ENCODE data around the gene RTN4.

Gene RTN4

GRCh38 chr2:54968561-54969218, 81.6 kb downstream of the RTN4 start:
- no peak for DNase-seq (ENCODE audit: low read depth in 2 of 2)

- DNase-seq (ENCODE audit: low read depth in 2 of 2), result no peak
These were observed 82.4 kb downstream of the RTN4 start for GRCh38 chr2:54967759-54968365.

DNA sequence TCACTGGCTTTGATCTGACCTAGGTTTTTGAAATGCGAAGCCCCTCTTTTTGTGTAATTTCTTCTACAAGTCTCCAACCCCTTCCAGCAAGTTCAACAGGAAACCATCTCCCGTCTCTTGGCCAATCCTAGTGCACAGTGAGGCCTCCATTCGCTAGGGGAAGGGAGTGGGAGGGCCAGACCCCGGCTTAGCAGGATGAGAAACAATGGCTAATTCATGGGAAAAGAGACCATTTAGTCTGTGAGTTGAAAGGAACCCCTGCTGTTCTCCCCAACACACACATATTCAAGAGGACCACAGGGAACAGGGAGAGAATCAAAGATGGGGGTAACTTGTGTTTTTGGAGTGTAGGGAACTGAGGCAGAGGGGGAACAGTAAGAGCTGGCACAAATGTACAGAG, 83.0 kb downstream of the RTN4 start:
- no peak for DNase-seq (ENCODE audit: low read depth in 2 of 2)

DNA sequence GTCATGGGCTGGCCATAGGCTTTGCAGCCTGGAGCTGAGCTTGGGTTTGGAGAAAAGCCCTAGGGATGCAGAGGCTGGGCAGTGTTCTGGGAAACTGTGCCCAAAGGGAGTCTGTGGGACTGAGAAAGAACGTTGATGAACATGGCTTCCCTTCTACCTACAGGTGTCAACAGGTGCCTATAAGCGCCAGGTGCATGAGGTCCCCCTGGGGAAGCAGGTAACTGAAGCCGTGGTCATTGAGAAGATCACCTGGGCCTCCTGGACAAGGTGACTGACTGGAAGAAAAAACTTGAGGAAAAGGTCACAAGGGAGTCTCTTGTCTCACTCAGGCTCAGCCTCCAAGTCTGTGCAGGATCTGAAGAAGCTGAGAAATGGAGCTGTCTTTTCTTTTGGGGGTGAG, 83.4 kb downstream of the RTN4 start:
- no peak for DNase-seq (ENCODE audit: low read depth in 2 of 2)

DNA sequence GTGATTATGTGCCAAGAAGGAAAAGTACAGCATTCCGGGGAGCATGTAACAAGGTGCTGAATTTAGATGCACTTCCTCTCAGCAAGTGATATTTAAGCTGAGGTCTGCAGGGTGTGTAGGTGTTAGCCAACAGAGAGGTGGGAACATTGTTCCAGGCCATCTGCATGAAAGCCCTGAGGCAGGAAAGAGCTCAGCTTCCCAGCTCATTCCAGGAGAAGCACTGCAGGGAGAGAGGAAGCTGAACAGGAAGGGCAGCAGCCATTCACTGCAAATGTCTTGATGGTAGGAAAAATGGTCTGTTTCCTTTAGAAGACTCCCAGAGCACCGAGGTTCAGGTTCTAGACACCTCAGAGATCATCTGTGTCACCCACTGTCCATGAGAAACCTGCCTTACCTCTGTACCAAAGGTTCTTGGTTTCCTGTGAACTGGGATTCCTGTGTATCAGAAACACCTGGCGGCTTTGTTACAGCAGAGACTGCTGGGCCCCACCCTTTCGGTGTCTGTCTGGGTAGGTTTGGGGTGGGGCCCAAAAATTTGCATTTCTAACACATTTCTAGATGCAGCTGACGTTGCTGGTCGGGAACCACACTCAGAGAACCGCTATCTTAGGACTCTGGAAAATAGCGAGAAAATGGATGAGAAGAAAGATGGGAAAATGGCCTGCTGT, 84.0 kb downstream of the RTN4 start:
- no peak for DNase-seq (ENCODE audit: low read depth in 2 of 2)

GRCh38 chr2:54965425-54965824, 84.8 kb downstream of the RTN4 start:
- DNase-seq (ENCODE audit: low read depth in 2 of 2), result no peak

DNA sequence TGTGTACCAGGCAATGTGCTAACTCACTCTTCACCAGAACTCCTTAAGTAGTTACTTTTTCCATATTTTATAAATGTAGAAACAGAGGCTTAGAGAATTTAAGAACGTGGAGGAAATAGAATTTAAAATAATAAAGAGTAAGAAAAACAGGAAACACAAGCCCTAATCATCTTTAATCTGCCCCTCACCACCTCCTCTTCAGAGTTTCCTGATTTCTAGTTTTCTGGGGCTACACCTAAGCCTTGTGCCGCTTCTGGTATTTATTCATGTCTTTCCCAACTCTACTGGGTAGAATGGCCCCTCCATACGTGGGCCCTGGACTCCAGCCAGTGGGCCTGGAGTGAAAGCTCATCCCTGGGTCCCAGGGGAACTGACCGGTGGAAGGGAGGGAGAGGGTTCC, 85.4 kb downstream of the RTN4 start:
- DNase-seq (ENCODE audit: low read depth in 2 of 2), result no peak

- no peak for DNase-seq (ENCODE audit: low read depth in 2 of 2)
These were observed 86.0 kb downstream of the RTN4 start for GRCh38 chr2:54964271-54964670.

DNA sequence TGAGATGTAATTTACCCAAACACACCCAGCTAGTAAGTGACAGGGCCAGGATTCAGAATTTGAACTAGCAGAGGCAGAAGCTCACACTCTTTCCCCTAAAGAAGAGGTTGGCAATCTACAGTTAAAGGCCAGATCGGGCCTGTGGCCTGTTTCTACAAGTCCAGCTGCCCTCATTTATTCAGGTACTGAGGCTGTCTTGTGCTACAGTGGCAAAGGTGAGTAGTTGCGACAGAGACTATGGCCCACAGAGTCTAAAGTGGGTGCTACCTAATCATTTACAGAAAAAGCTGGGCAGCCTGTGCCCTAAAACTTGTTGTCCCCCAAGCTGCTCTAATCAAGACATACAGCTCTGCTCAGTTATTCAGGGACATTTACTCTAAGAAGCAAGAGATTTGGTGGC, 86.8 kb downstream of the RTN4 start:
- DNase-seq (ENCODE audit: low read depth in 2 of 2), result no peak

- DNase-seq (ENCODE audit: low read depth in 2 of 2), result no peak
These were observed 87.3 kb downstream of the RTN4 start for GRCh38 chr2:54962935-54963440.

DNA sequence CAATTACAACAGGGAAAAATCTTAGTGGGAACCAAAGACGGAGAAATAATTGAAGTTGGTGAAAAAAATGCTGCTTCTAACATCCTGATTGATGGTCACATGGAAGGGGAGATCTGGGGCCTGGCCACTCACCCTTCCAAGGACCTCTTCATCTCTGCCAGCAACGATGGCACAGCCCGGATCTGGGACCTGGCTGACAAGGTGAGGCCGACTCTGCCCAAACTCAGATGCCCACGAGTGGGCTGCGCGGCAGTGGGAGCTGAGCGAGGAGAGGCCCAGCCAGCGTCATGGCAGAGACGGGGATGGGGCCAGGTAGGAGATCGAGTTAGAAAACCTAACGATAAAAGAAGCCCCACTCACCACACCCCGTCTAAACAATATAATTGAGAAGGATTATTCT, 87.7 kb downstream of the RTN4 start:
- DNase-seq (ENCODE audit: low read depth in 2 of 2), result no peak

- no peak for DNase-seq (ENCODE audit: low read depth in 2 of 2)
These were observed 90.1 kb downstream of the RTN4 start for GRCh38 chr2:54960164-54960563.

DNA sequence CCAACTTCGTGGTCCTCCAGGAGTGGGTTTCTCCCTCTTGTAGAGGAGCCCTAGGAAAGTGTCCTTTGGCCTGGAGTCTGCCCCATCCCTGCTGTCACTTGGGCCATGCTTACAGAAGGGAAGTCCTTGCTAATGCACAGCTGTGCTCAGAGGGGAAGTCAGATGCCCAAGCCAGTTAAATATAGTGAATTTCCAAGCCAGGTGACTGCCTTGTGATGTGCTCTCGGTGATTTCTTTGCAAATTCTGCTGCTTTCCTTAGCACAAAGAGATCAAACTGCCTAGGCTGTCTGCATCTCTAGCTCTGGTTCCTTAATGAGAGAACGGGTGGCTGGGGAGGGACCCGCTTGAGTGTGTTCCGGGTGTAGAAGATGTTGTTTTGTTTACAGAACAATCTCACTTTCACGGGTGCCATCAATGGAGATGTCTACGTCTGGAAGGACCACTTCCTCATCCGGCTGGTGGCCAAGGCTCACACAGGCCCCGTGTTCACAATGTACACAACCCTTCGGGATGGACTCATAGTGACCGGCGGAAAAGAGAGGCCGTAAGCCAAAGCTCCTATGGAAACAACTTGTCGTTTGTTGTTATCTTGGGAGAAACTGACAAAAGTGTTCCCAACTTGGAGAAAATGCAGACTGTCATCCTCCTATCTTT, 91.4 kb downstream of the RTN4 start:
- no peak for DNase-seq (ENCODE audit: low read depth in 2 of 2)

DNA sequence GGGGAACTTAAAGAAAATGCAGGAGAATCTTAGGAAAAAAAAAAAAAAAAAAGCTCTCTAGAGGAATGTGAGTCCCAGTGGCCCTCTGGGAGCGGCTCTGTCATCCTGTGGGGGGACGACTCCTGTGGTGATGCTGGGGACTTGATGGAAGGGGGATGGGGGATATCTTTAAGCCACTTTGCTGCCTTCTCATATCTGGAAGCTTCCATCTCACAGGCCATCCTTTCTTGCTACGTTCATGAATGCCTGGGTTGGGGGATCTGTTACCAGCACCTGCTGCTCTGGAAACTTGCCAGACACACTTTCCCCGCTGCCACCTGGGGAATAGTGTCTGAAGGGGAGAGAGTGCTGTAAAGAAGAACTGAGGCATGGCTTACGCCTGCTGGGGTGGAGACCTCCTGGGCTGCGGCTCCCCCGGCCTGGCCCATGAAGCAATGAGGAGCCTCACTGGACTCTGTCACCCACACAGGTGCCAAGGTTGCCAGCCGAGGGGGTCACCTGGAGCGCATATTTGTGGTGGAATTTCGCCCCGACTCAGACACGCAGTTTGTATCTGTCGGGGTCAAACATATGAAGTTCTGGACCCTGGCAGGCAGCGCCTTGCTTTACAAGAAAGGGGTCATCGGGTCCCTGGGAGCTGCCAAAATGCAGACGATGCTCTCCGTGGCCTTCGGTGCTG, 92.8 kb downstream of the RTN4 start:
- no peak for DNase-seq (ENCODE audit: low read depth in 2 of 2)

DNA sequence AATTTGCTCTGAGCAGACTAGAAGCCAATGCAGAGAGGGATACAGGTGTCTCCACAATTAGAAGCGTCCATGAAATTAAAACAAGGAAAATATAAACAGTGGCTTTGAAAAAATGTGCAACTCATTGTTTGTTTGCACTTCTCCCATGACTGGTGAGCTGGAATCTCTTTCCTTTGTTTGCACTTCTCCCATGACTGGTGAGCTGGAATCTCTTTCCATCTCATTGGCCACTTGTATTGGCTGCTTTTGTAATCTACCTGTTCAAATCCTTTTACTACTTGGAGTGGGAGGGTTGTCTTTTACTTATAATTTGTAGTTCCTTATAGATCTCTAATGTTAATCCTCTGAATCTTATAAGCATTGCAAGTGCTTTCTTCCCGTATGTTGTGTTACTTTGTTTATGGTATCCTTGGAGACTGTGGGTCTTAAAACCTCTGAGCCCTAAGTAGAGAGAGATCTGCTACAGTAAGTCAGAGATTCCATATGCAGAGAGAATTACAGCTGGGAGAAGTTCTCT, 94.1 kb downstream of the RTN4 start:
- DNase-seq (ENCODE audit: low read depth in 2 of 2), result no peak

GRCh38 chr2:54955358-54956110, 94.7 kb downstream of the RTN4 start:
- no peak for DNase-seq (ENCODE audit: low read depth in 2 of 2)

- no peak for DNase-seq (ENCODE audit: low read depth in 2 of 2)
These were observed 95.4 kb downstream of the RTN4 start for GRCh38 chr2:54954705-54955357.

DNA sequence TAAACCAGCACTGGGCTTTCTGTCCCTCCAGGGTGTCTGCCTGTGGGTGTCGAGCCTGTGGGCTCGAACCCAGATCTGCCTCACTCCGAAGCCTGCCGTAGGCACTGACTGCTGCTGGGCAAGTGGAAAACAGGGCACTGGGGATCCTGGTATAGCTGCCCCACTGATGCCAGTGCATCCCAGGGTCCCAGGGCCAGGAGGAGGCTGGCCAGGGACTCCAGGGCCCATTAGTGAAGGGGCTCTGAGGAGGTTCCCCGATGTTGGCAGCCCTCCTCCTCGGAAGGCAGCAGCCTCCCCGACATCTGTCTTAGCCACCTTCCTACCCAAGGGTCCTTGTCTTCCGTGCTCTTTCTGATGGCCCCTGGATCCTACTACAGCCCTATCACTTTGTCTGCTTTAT, 96.1 kb downstream of the RTN4 start:
- DNase-seq (ENCODE audit: low read depth in 2 of 2), result no peak

DNA sequence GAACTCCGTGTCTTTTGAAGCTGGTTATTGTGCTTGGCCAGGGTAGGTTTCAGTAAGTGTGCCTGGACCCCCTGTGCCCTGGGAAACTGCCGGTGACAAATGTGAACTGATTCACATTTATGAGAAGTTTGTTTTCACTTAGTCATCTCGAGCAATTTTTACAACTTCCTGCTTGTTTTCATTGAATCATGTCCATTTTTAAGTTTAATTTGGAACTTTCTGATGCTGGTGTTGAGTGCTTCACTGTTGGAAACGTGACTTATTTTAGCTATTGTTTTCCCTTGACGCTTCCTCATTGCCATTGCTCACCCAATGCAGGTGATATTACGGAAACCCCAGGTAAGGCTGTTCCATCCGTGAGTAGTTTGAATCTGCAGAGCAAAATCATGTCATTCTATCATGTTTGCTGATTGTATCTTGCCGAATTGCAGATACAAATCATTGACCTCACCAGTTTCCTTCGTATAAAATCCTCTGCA, 97.2 kb downstream of the RTN4 start:
- DNase-seq (ENCODE audit: low read depth in 2 of 2), result no peak

GRCh38 chr2:54952425-54952824, 97.8 kb downstream of the RTN4 start:
- DNase-seq (ENCODE audit: low read depth in 2 of 2), result no peak

Data from activated CD4-positive, alpha-beta T cell treated with anti-CD3 and anti-CD28 coated beads for 24 hours (primary cell).